K562 (cell line): Measurements from ENCODE around the gene PLCB3. TPM values are rescaled to one million over a fixed set of nuclear protein-coding genes. Genes with fewer than 3 reads are reported as not detected.

Experiments used
- BHLHE40 ChIP-seq: IDR thresholded peaks from 2 replicates; pipeline ENCODE4 v1.6.1; 2011; ENCODE audit warnings: low read length, improper control_type of control experiment
- CEBPB ChIP-seq: fragments of 450-650 bp; IDR thresholded peaks from 2 replicates; pipeline ENCODE4 v1.6.1; 2016; ENCODE audit warnings: missing genetic modification characterization, missing compliant biosample characterization
- FOSL1 ChIP-seq: fragments of 200-800 bp; sonication (Bioruptor generic); conservative IDR thresholded peaks from 2 replicates; pipeline ENCODE4 v1.6.1; 2016; ENCODE audit warnings: missing genetic modification characterization, missing compliant biosample characterization
- KDM2B ChIP-seq: fragments of 250-450 bp; sonication (Bioruptor Pico); IDR thresholded peaks from 2 replicates; pipeline ENCODE4 v1.8.0; 2021; ENCODE audit warnings: mild to moderate bottlenecking, moderate library complexity
- LEF1 ChIP-seq: fragments of 450-650 bp; IDR thresholded peaks from 2 replicates; pipeline ENCODE4 v1.6.1; 2016; ENCODE audit warnings: mild to moderate bottlenecking
- NR2C1 ChIP-seq, 2 experiments: fragments of 450-650 bp; IDR thresholded peaks; 2 replicates each; pipeline ENCODE4 v1.6.1; 2017; ENCODE audit warnings: mild to moderate bottlenecking in 2 of 2, antibody characterized with exemption in 1 of 2, inconsistent platforms in 1 of 2, missing compliant biosample characterization in 1 of 2, missing genetic modification characterization in 1 of 2
- NUFIP1 ChIP-seq: fragments of 450-650 bp; IDR thresholded peaks from 2 replicates; pipeline ENCODE4 v1.6.1; 2018; ENCODE audit not compliant: partially characterized antibody
- PYGO2 ChIP-seq: fragments of 450-650 bp; IDR thresholded peaks from 2 replicates; pipeline ENCODE4 v1.6.1; 2016; ENCODE audit warnings: mild to moderate bottlenecking, missing genetic modification characterization, moderate library complexity, missing compliant biosample characterization
- RHOXF2B ChIP-seq: fragments of 250-450 bp; sonication (Bioruptor Pico); conservative IDR thresholded peaks from 2 replicates; pipeline ENCODE4 v1.5.1; 2021
- ZNF384 ChIP-seq: IDR thresholded peaks from 2 replicates; pipeline ENCODE4 v1.6.1; 2012; ENCODE audit warnings: low read depth, low read length, improper control_type of control experiment
- ZNF561 ChIP-seq: fragments of 450-650 bp; formaldehyde crosslinking; conservative IDR thresholded peaks from 2 replicates; pipeline ENCODE4 v1.4.0; 2020; ENCODE audit warnings: mild to moderate bottlenecking, moderate library complexity
- ZNF717 ChIP-seq: fragments of 250-450 bp; sonication (Bioruptor Pico); IDR thresholded peaks from 2 replicates; pipeline ENCODE4 v1.5.0; 2021
- polyA plus RNA-seq, 8 experiments: library from polyadenylated mRNA; depleted of rRNA in 4 of 8; stranded (reverse) in 5 of 8; unstranded in 3 of 8; fragments of >200 nt; fragmentation: Nextera tagmentation in 2 of 8; fragmentation: Illumina TruSeq in 1 of 8; extraction: Ambion mirVana in 2 of 8; extraction: Trizol in 1 of 8; gene quantifications; 2 replicates each; pipeline versions ENCODE4 v1.2.1 to v1.2.3, GENCODE V29; 2011 to 2014; ENCODE audit warnings: inconsistent platforms in 1 of 8, missing spikeins in 1 of 8
- total RNA-seq, 7 experiments: library from RNA; depleted of rRNA in 6 of 7; stranded (reverse); fragments of >200 nt in 6 of 7; fragmentation: Illumina TruSeq in 2 of 7; extraction: Trizol in 2 of 7; gene quantifications; 2 replicates each; pipeline versions ENCODE4 v1.2.1 to v1.2.3, GENCODE V29; 2011 to 2021; ENCODE audit warnings: low replicate concordance in 1 of 7
- TF ChIP-seq, protein P1 (sequence below): fragments of 250-450 bp; sonication (Bioruptor Pico); IDR thresholded peaks from 2 replicates; pipeline ENCODE4 v1.9.0; 2021; ENCODE audit warnings: mild to moderate bottlenecking, inconsistent platforms
- TF ChIP-seq, protein P2 (sequence below), 3 experiments: fragments of 200-800 bp in 1 of 3; fragments of 250-450 bp in 1 of 3; fragments of 450-650 bp in 1 of 3; sonication (Bioruptor Pico) in 1 of 3; sonication (Bioruptor generic) in 1 of 3; formaldehyde crosslinking in 1 of 3; IDR thresholded peaks; 2 replicates each; pipeline versions ENCODE4 v1.6.1 to v1.8.0; 2016 to 2022; ENCODE audit warnings: mild to moderate bottlenecking in 2 of 3, missing genetic modification characterization in 2 of 3, missing compliant biosample characterization in 1 of 3, moderate library complexity in 1 of 3
- TF ChIP-seq, protein P3 (sequence below): sonication (generic); formaldehyde crosslinking; IDR thresholded peaks from 2 replicates; pipeline ENCODE4 v1.8.0; 2023; ENCODE audit warnings: mild to moderate bottlenecking, missing genetic modification reagents
- TF ChIP-seq, protein P4 (sequence below): fragments of 250-450 bp; sonication (Bioruptor Pico); IDR thresholded peaks from 2 replicates; pipeline ENCODE4 v1.4.0; 2020; ENCODE audit warnings: mild to moderate bottlenecking, moderate library complexity

Gene PLCB3
- total and polyA plus RNA-seq, 9 of the 15 experiments (the other 6 are each of a cell fraction or from before 2014, with no cell fraction given): 0.31 to 44.8 (median 14.6) TPM

DNA sequence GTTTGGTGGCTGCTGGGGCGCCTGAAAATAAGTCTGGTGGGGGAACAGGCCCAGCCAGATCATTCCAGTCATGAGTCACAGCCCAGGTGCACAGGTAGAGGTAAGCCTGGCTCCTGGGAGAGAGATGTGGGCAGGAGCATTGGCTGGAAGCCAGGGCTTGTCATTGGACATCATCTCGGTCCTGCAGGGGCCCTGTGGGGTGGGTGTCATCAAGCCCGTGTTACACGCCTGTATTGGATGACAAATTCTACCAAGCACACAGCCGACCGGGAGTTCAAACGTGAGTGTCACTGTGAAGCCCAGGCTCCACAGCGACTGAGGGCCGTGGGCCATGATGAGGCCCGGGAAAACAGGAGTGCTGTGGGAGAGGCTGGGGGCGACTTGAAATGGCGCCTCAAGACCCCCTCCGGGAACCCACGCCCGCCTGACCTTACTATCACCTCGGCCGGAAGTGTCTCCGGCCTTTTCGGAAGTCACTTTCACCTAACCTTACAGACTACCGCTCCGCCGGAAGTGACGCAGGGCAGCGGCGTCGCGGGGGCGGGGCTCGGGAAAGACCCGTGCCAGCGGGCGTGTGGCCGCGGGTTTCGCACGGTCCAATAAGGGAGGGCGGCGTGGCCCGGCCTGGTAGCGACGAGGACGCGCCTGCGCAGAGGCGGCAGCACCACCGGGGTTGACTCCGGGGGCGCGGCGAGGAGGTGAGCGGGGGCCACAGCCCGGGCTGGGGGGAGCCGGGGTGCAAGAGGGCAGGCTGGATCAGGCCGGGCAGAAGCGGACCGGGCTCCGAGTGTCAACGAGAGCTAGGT lies 10.7 kb upstream of the PLCB3 start, which contains the start of gene FKBP2 (continued):
- TF ChIP-seq, protein P1, sequence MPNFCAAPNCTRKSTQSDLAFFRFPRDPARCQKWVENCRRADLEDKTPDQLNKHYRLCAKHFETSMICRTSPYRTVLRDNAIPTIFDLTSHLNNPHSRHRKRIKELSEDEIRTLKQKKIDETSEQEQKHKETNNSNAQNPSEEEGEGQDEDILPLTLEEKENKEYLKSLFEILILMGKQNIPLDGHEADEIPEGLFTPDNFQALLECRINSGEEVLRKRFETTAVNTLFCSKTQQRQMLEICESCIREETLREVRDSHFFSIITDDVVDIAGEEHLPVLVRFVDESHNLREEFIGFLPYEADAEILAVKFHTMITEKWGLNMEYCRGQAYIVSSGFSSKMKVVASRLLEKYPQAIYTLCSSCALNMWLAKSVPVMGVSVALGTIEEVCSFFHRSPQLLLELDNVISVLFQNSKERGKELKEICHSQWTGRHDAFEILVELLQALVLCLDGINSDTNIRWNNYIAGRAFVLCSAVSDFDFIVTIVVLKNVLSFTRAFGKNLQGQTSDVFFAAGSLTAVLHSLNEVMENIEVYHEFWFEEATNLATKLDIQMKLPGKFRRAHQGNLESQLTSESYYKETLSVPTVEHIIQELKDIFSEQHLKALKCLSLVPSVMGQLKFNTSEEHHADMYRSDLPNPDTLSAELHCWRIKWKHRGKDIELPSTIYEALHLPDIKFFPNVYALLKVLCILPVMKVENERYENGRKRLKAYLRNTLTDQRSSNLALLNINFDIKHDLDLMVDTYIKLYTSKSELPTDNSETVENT (CRISPR knock-in tag): peak; percentile 52
- TF ChIP-seq NUFIP1 (no peak), NR2C1 (IDR thresholded peaks at IDR 0.05) (peak; percentile 56), NR2C1 (tag; IDR thresholded peaks at IDR 0.05) (peak; percentile 72), ZNF717 (no peak), ZNF384 (no peak), PYGO2 (tag) (no peak), ZNF561 (0 out of 2 replicates have a peak, but pooled peaks have one; percentile 28), LEF1 (0 out of 2 replicates have a peak, but pooled peaks have one; percentile 43), RHOXF2B (CRISPR knock-in tag) (no peak), FOSL1 (tag) (no peak), KDM2B (no peak), CEBPB (tag) (no peak), BHLHE40 (peak; percentile 98)
- TF ChIP-seq, protein P2, sequence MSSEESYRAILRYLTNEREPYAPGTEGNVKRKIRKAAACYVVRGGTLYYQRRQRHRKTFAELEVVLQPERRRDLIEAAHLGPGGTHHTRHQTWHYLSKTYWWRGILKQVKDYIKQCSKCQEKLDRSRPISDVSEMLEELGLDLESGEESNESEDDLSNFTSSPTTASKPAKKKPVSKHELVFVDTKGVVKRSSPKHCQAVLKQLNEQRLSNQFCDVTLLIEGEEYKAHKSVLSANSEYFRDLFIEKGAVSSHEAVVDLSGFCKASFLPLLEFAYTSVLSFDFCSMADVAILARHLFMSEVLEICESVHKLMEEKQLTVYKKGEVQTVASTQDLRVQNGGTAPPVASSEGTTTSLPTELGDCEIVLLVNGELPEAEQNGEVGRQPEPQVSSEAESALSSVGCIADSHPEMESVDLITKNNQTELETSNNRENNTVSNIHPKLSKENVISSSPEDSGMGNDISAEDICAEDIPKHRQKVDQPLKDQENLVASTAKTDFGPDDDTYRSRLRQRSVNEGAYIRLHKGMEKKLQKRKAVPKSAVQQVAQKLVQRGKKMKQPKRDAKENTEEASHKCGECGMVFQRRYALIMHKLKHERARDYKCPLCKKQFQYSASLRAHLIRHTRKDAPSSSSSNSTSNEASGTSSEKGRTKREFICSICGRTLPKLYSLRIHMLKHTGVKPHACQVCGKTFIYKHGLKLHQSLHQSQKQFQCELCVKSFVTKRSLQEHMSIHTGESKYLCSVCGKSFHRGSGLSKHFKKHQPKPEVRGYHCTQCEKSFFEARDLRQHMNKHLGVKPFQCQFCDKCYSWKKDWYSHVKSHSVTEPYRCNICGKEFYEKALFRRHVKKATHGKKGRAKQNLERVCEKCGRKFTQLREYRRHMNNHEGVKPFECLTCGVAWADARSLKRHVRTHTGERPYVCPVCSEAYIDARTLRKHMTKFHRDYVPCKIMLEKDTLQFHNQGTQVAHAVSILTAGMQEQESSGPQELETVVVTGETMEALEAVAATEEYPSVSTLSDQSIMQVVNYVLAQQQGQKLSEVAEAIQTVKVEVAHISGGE (CRISPR knock-in tag; IDR thresholded peaks at IDR 0.05): peak in 2 of 3 experiments; percentile 39 to 83; a peak in 2 of 6 replicates
- TF ChIP-seq, protein P3, sequence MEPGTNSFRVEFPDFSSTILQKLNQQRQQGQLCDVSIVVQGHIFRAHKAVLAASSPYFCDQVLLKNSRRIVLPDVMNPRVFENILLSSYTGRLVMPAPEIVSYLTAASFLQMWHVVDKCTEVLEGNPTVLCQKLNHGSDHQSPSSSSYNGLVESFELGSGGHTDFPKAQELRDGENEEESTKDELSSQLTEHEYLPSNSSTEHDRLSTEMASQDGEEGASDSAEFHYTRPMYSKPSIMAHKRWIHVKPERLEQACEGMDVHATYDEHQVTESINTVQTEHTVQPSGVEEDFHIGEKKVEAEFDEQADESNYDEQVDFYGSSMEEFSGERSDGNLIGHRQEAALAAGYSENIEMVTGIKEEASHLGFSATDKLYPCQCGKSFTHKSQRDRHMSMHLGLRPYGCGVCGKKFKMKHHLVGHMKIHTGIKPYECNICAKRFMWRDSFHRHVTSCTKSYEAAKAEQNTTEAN (CRISPR knock-in tag): peak; percentile 49; the same call in 1 of the 2 replicates
- TF ChIP-seq, protein P4, sequence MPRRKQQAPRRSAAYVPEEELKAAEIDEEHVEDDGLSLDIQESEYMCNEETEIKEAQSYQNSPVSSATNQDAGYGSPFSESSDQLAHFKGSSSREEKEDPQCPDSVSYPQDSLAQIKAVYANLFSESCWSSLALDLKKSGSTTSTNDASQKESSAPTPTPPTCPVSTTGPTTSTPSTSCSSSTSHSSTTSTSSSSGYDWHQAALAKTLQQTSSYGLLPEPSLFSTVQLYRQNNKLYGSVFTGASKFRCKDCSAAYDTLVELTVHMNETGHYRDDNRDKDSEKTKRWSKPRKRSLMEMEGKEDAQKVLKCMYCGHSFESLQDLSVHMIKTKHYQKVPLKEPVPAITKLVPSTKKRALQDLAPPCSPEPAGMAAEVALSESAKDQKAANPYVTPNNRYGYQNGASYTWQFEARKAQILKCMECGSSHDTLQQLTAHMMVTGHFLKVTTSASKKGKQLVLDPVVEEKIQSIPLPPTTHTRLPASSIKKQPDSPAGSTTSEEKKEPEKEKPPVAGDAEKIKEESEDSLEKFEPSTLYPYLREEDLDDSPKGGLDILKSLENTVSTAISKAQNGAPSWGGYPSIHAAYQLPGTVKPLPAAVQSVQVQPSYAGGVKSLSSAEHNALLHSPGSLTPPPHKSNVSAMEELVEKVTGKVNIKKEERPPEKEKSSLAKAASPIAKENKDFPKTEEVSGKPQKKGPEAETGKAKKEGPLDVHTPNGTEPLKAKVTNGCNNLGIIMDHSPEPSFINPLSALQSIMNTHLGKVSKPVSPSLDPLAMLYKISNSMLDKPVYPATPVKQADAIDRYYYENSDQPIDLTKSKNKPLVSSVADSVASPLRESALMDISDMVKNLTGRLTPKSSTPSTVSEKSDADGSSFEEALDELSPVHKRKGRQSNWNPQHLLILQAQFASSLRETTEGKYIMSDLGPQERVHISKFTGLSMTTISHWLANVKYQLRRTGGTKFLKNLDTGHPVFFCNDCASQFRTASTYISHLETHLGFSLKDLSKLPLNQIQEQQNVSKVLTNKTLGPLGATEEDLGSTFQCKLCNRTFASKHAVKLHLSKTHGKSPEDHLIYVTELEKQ (CRISPR knock-in tag): no peak
